Liver (tissue), 9 donors: ENCODE data around the gene AP4B1. TPM values are rescaled to one million over a fixed set of nuclear protein-coding genes. Genes with fewer than 3 reads are reported as not detected.

Experiments used
- DNase-seq: peaks from one replicate; pipeline ENCODE4 v3.0.0-alpha.2; 2017; ENCODE audit warnings: low spot score
- H3K27ac ChIP-seq, 2 donors: one replicate each; pipeline ENCODE4 v1.7.0; 2013; ENCODE audit warnings: inconsistent platforms in 2 of 2, low read length in 2 of 2, control low read depth in 1 of 2, low read depth in 1 of 2, mild to moderate bottlenecking in 1 of 2
- H3K27me3 ChIP-seq, 4 donors: one replicate each; pipeline versions ENCODE4 v1.6.1 to v1.7.0; 2013; ENCODE audit warnings: low read length in 3 of 4, inconsistent platforms in 1 of 4, mild to moderate bottlenecking in 1 of 4, moderate library complexity in 1 of 4; ENCODE audit not compliant: control insufficient read depth in 4 of 4, insufficient read depth in 4 of 4
- H3K36me3 ChIP-seq, 4 donors: one replicate each; pipeline versions ENCODE4 v1.6.1 to v1.7.0; 2013; ENCODE audit warnings: low read length in 3 of 4, mild to moderate bottlenecking in 3 of 4, low read depth in 1 of 4, moderate library complexity in 1 of 4; ENCODE audit not compliant: control insufficient read depth in 4 of 4, insufficient read depth in 3 of 4
- H3K4me1 ChIP-seq, 4 donors: one replicate each; pipeline versions ENCODE4 v1.6.1 to v1.7.0; 2013; ENCODE audit warnings: low read length in 3 of 4, mild to moderate bottlenecking in 3 of 4, moderate library complexity in 1 of 4; ENCODE audit not compliant: control insufficient read depth in 4 of 4, insufficient read depth in 4 of 4
- H3K4me3 ChIP-seq, 3 donors: one replicate each; pipeline versions ENCODE4 v1.6.1 to v1.7.0; 2013; ENCODE audit warnings: low read length in 3 of 3, control low read depth in 1 of 3, low read depth in 1 of 3, mild to moderate bottlenecking in 1 of 3
- H3K9ac ChIP-seq, 2 donors: one replicate each; pipeline ENCODE4 v1.7.0; 2013; ENCODE audit warnings: low read length in 2 of 2, mild to moderate bottlenecking in 2 of 2, moderate library complexity in 2 of 2, control low read depth in 1 of 2, low read depth in 1 of 2
- H3K9me3 ChIP-seq, 4 donors: one replicate each; pipeline versions ENCODE4 v1.6.1 to v1.7.0; 2013; ENCODE audit warnings: low read length in 3 of 4; ENCODE audit not compliant: control insufficient read depth in 4 of 4
- EGR1 ChIP-seq, 2 donors: IDR thresholded peaks; 2 replicates each; pipeline ENCODE4 v1.6.1; 2016 to 2018; ENCODE audit warnings: antibody characterized with exemption in 2 of 2, low read depth in 2 of 2
- FOXA2 ChIP-seq: IDR thresholded peaks from 2 replicates; pipeline ENCODE4 v1.6.1; 2016; ENCODE audit warnings: antibody characterized with exemption
- GABPA ChIP-seq, 2 donors: IDR thresholded peaks in 1 of 2; conservative IDR thresholded peaks in 1 of 2; 2 replicates each; pipeline ENCODE4 v1.6.1; 2016; ENCODE audit warnings: antibody characterized with exemption in 2 of 2, mild to moderate bottlenecking in 1 of 2, moderate library complexity in 1 of 2
- HNF4A ChIP-seq, 2 donors: conservative IDR thresholded peaks; 2 replicates each; pipeline ENCODE4 v1.6.1; 2016; ENCODE audit warnings: antibody characterized with exemption in 2 of 2, mild to moderate bottlenecking in 2 of 2
- HNF4G ChIP-seq: IDR thresholded peaks from 2 replicates; pipeline ENCODE4 v1.6.1; 2016; ENCODE audit warnings: antibody characterized with exemption
- JUND ChIP-seq, 2 donors: IDR thresholded peaks; 2 replicates each; pipeline ENCODE4 v1.6.1; 2016; ENCODE audit warnings: antibody characterized with exemption in 2 of 2
- NR2F2 ChIP-seq: IDR thresholded peaks from 2 replicates; pipeline ENCODE4 v1.6.1; 2016; ENCODE audit warnings: antibody characterized with exemption
- RAD21 ChIP-seq, 2 donors: IDR thresholded peaks; 2 replicates each; pipeline ENCODE4 v1.6.1; 2016; ENCODE audit warnings: antibody characterized with exemption in 2 of 2, mild to moderate bottlenecking in 2 of 2
- RXRA ChIP-seq, 2 donors: IDR thresholded peaks; 2 replicates each; pipeline ENCODE4 v1.6.1; 2017 to 2018; ENCODE audit warnings: antibody characterized with exemption in 2 of 2, mild to moderate bottlenecking in 1 of 2
- SP1 ChIP-seq: IDR thresholded peaks from 2 replicates; pipeline ENCODE4 v1.6.1; 2018; ENCODE audit warnings: antibody characterized with exemption, mild to moderate bottlenecking
- TAF1 ChIP-seq: conservative IDR thresholded peaks from 2 replicates; pipeline ENCODE4 v1.6.1; 2016; ENCODE audit warnings: antibody characterized with exemption, mild to moderate bottlenecking
- YY1 ChIP-seq: IDR thresholded peaks from 2 replicates; pipeline ENCODE4 v1.6.1; 2016; ENCODE audit warnings: antibody characterized with exemption, mild to moderate bottlenecking
- WGBS: extraction: QIAGEN DNeasy Blood & Tissue Kit; methylation state at CpG from one replicate; pipeline ENCODE4 v1.1.7; 2013; 5-methylcytosine and 5-hydroxymethylcytosine counted together
- polyA plus RNA-seq, 2 donors: library from polyadenylated mRNA; stranded (reverse) in 1 of 2; unstranded in 1 of 2; fragments of 200-250 nt in 1 of 2; fragments of >200 nt in 1 of 2; fragmentation: Nextera tagmentation in 1 of 2; extraction: Ambion mirVana in 1 of 2; gene quantifications; one replicate each; pipeline versions ENCODE4 v1.2.1 to v1.2.3, GENCODE V29; 2013 to 2015
- total RNA-seq, 2 donors: library from RNA; depleted of rRNA; stranded (reverse); fragments of >200 nt; gene quantifications; one replicate each; pipeline ENCODE4 v1.2.3, GENCODE V29; 2014
- TF ChIP-seq, protein P1 (sequence below): fragments of 150-350 bp; IDR thresholded peaks from 2 replicates; pipeline ENCODE4 v1.5.1; 2017; ENCODE audit warnings: improper control_type of control experiment, low read depth, low read length; ENCODE audit not compliant: missing input control
- TF ChIP-seq, protein P2 (sequence below): IDR thresholded peaks from 2 replicates; pipeline ENCODE4 v1.6.1; 2016; ENCODE audit warnings: antibody characterized with exemption
- TF ChIP-seq, protein P3 (sequence below): IDR thresholded peaks from 2 replicates; pipeline ENCODE4 v1.6.1; 2016; ENCODE audit warnings: antibody characterized with exemption
- TF ChIP-seq, protein P4 (sequence below): IDR thresholded peaks from 2 replicates; pipeline ENCODE4 v1.6.1; 2016; ENCODE audit warnings: antibody characterized with exemption, mild to moderate bottlenecking
- TF ChIP-seq, protein P5 (sequence below): IDR thresholded peaks from 2 replicates; pipeline ENCODE4 v1.6.1; 2016; ENCODE audit warnings: antibody characterized with exemption
- donor health status: healthy.
- donor health status: healthy.
- donor health status: healthy.
- donor health status: healthy.
- donor health status: healthy.

Gene AP4B1
- total and polyA plus RNA-seq, 4 donors = 4.3 to 10.6 (median 7.0) TPM

DNA sequence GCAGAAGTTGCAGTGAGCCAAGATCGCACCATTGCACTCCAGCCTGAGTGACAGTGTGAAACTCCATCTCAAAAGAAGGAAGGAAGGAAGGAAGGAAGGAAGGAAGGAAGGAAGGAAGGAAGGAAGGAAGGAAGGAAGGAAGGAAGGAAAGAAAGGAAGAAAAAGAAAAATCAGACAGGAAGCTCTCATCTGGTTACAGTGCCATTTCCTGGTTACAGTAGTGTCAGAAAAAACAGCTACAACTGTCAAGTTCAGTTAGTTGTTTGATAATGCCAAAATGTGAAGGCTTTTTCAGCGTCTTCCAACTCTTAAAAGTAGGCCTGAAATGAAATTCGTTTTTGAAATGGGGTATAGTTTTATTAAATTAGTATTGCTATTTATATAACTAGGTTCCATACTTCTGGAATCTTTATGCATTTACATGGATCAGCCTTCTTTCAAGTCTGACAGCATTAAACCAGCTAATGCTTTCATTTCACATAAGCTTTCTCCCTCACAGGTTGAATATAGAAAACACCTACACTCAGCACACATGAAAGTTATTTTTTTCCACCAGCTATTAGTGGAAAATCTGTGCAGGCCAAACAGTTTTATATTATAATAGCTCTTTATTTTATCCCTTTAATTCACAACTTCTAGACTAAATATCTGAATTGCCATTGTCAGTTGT, 54.3 kb downstream of the AP4B1 start:
- H3K4me3 ChIP-seq = no peak overlapping the region
- no peak overlapping the region for H3K9ac ChIP-seq
- TF ChIP-seq NR2F2 (no peak), SP1 (no peak), YY1 (no peak), TAF1 (no peak), JUND (IDR thresholded peaks at IDR 0.05) (no peak), HNF4G (no peak), GABPA (IDR thresholded peaks at IDR 0.05 in 1 of 2, conservative IDR thresholded peaks at IDR 0.05 in 1 of 2) (no peak), FOXA2 (no peak), RXRA (IDR thresholded peaks at IDR 0.05) (no peak), RAD21 (IDR thresholded peaks at IDR 0.05) (no peak), EGR1 (IDR thresholded peaks at IDR 0.05; ENCODE audit: low read depth in 2 of 2) (no peak), HNF4A (conservative IDR thresholded peaks at IDR 0.05) (no peak)
- TF ChIP-seq, protein P1, sequence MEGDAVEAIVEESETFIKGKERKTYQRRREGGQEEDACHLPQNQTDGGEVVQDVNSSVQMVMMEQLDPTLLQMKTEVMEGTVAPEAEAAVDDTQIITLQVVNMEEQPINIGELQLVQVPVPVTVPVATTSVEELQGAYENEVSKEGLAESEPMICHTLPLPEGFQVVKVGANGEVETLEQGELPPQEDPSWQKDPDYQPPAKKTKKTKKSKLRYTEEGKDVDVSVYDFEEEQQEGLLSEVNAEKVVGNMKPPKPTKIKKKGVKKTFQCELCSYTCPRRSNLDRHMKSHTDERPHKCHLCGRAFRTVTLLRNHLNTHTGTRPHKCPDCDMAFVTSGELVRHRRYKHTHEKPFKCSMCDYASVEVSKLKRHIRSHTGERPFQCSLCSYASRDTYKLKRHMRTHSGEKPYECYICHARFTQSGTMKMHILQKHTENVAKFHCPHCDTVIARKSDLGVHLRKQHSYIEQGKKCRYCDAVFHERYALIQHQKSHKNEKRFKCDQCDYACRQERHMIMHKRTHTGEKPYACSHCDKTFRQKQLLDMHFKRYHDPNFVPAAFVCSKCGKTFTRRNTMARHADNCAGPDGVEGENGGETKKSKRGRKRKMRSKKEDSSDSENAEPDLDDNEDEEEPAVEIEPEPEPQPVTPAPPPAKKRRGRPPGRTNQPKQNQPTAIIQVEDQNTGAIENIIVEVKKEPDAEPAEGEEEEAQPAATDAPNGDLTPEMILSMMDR = no peak
- TF ChIP-seq, protein P2, sequence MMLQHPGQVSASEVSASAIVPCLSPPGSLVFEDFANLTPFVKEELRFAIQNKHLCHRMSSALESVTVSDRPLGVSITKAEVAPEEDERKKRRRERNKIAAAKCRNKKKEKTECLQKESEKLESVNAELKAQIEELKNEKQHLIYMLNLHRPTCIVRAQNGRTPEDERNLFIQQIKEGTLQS = no peak
- TF ChIP-seq, protein P3, sequence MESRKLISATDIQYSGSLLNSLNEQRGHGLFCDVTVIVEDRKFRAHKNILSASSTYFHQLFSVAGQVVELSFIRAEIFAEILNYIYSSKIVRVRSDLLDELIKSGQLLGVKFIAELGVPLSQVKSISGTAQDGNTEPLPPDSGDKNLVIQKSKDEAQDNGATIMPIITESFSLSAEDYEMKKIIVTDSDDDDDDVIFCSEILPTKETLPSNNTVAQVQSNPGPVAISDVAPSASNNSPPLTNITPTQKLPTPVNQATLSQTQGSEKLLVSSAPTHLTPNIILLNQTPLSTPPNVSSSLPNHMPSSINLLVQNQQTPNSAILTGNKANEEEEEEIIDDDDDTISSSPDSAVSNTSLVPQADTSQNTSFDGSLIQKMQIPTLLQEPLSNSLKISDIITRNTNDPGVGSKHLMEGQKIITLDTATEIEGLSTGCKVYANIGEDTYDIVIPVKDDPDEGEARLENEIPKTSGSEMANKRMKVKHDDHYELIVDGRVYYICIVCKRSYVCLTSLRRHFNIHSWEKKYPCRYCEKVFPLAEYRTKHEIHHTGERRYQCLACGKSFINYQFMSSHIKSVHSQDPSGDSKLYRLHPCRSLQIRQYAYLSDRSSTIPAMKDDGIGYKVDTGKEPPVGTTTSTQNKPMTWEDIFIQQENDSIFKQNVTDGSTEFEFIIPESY = no peak
- TF ChIP-seq, protein P4, sequence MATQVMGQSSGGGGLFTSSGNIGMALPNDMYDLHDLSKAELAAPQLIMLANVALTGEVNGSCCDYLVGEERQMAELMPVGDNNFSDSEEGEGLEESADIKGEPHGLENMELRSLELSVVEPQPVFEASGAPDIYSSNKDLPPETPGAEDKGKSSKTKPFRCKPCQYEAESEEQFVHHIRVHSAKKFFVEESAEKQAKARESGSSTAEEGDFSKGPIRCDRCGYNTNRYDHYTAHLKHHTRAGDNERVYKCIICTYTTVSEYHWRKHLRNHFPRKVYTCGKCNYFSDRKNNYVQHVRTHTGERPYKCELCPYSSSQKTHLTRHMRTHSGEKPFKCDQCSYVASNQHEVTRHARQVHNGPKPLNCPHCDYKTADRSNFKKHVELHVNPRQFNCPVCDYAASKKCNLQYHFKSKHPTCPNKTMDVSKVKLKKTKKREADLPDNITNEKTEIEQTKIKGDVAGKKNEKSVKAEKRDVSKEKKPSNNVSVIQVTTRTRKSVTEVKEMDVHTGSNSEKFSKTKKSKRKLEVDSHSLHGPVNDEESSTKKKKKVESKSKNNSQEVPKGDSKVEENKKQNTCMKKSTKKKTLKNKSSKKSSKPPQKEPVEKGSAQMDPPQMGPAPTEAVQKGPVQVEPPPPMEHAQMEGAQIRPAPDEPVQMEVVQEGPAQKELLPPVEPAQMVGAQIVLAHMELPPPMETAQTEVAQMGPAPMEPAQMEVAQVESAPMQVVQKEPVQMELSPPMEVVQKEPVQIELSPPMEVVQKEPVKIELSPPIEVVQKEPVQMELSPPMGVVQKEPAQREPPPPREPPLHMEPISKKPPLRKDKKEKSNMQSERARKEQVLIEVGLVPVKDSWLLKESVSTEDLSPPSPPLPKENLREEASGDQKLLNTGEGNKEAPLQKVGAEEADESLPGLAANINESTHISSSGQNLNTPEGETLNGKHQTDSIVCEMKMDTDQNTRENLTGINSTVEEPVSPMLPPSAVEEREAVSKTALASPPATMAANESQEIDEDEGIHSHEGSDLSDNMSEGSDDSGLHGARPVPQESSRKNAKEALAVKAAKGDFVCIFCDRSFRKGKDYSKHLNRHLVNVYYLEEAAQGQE = no peak
- TF ChIP-seq, protein P5, sequence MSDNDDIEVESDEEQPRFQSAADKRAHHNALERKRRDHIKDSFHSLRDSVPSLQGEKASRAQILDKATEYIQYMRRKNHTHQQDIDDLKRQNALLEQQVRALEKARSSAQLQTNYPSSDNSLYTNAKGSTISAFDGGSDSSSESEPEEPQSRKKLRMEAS = no peak
- no peak for DNase-seq
- H3K9me3 ChIP-seq = no peaks in the 10 kb centered on the region
- WGBS = 71% methylated on average over 3 of the region's 3 CpGs
- no peaks in the 10 kb centered on the region for H3K36me3 ChIP-seq
- H3K27me3 ChIP-seq = no peaks in the 10 kb centered on the region
- H3K4me1 ChIP-seq = no peaks in the 10 kb centered on the region
- no peak overlapping the region for H3K27ac ChIP-seq
